NCI-H345 treated with DMSO at 0.1 percent for 48 hours (cell line): ENCODE data around the gene TGM4.
"Not testable (repeated sequence)": the region's sequence is repeated elsewhere in the genome, so short reads cannot be mapped to it uniquely, and the experiment has no call there.

ENCODE experiments used
- DNase-seq: peaks from one replicate; lab custom pipeline; 2025; ENCODE audit not compliant: unreplicated experiment; lab: John Stamatoyannopoulos, UW

The TGM4 gene

DNA sequence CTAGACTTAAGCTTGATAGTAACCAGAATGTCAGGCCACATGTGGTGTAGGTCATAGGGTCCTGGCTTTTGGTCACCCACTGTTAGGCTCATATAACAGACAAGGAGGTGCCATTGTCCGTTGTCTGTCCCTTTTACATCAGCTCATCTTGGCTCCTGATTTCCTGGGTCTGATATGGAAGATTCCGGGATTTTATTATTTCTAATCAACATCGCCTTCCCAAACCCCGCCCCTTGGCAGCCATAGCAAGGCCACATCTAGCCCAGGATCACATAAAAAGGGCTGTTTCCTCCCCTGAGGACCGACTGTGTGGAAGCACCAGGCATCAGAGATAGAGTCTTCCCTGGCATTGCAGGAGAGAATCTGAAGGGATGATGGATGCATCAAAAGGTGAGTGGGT lies at the start of gene TGM4:
Gene TGM4 (plus strand): TSS at position 301 of the 400 bp plus-strand sequence. CDS start 71 bp downstream, at position 372.
- DNase-seq, result no peak

- DNase-seq, result no peak
Observed at GRCh38 chr3:44825264-44825925, 49.0 kb upstream of the TGM4 start.

DNA sequence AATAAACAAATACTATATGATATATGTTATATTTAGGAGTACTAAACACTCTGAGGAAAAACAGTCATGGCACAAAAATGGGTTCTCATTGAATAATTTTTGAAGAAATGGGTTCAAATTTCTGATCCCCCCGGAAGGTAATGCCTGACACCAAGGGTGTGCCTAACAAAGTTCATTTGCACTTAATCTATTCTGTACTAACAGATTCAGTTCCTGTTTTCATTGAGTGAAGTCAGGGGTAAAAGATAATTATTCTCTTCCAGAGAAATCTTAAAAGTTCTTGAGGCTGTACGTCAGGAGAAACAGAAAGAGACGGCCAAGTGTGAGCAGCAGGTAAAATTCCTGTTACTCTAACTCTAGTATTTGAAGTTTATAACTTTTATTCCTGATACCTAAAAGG lies 47.2 kb upstream of the TGM4 start:
- no peak for DNase-seq

- no peak for DNase-seq
Observed at GRCh38 chr3:44831232-44831631, 43.2 kb upstream of the TGM4 start.

- DNase-seq, result no peak
Observed at GRCh38 chr3:44832032-44832431, 42.4 kb upstream of the TGM4 start.

GRCh38 chr3:44832965-44833364 lies 41.4 kb upstream of the TGM4 start:
- no peak for DNase-seq

DNA sequence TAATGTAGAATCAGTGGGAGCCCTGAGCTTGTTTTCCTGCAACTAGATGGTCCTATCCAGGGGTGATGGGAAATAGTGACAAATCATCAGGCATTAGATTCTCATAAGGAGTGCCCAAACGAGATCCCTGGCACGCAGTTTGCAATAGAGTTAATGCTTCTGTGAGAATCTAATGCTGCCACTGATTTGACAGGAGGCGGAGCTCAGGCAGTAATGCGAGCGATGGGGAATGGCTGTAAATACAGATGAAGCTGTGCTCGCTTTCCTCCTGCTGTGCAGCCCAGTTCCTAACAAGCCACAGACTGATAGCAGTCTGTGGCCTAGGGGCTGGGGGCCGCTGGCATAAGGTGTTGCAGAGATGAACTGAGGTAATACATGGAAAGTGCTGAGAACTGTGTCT lies 41.0 kb upstream of the TGM4 start:
- DNase-seq, result no peak

DNA sequence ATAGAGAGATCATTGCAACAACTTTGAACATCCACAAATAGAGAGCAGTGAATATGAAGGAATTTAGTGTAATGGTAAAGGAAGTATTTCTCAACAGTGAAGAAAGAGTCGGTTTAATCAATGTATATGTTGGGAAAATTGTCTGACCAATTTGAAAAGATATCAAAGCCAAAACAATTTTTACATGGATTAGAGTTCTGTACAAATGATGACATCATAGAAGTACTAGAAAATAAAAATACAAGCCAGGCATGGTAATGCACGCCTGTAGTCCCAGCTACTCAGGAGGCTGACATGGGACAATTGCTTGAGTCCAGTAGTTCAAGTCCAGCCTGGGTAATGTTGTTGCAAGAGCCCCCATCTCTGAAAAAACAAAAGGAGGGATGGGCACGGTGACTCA lies 38.7 kb upstream of the TGM4 start:
- DNase-seq, result no peak

DNA sequence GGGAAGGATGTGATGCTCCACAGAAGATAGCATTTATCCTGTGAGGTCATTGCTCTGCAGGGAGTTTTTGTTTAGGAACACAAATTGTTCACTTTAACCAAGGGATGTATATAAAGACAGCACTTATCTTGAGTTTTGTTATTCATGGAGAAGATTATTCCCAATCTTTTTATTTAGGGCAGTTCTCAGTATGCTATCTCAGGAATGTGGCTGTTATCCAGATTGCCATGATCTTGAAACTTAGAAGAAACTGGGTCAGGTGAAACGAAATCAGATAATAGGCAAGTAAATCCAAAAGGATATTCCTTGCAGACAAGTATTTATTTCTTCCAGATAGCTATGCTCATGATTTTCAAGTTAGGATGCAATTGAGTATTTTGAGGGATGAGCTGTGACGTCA lies 32.0 kb upstream of the TGM4 start:
- DNase-seq, result no peak

- DNase-seq, result no peak
Observed at GRCh38 chr3:44845528-44846520, 28.6 kb upstream of the TGM4 start.

GRCh38 chr3:44848634-44849033 lies 25.8 kb upstream of the TGM4 start:
- no peak for DNase-seq

GRCh38 chr3:44856663-44857062 lies 17.7 kb upstream of the TGM4 start:
- not testable (repeated sequence) for DNase-seq

DNA sequence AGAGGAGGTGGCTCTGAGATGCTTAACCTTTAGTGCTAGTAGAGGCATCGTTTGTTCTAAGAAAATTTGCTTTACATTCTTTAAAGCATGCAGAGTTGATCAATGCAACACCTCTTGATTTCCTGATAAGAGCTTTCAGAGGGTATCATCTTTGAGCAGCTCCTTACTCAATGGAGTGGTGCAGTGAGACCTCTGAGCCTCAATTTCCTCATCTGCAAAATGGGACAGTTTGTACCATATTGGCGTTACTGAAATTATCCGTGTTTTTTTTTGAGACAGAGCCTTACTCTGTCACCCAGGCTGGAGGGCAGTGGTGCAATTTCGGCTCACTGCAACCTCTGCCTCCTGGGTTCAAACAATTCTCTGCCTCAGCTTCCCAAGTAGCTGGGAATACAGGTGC lies 14.3 kb upstream of the TGM4 start:
- DNase-seq, result no peak

DNA sequence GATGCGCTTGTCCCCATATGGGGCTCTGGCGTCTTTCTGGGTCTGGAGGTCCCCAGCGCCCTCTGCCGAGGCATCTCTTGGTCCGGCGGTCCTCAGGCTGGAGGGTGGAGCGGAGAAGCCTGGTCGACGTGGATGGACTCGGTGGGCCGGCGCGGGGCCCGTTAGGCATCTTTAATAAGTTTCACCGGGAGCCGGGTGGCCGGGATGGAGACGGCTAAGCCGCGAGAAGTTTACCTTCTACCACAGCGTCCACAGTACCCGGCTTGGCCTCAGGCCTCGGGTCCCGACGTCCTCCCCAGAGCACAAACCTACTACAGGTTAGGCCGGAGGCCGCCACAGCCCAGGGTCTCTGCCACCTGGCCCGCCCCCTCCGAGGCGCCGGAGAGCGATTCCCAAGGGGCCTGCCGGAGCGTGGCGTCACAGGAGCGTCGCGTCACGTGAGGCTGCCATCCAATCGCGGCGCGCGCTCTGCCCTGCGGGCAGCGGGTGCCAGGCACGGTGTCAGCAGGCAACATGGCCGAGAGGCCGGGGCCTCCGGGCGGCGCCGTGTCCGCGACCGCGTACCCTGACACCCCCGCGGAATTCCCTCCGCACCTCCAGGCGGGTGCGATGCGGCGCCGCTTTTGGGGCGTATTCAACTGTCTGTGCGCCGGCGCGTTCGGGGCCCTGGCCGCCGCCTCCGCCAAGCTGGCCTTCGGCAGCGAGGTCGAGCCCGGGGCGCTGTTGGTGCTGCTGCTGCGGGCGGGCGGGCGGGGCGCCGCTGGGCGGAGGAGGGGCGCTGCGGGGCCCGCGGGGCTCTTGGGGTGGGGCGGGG lies 12.8 kb upstream of the TGM4 start, which contains the start of gene TMEM42:
Gene TMEM42 (plus strand): TSS at position 501 of the 814 bp plus-strand sequence. CDS start 13 bp downstream, at position 514.
- DNase-seq, result peak; percentile 74

DNA sequence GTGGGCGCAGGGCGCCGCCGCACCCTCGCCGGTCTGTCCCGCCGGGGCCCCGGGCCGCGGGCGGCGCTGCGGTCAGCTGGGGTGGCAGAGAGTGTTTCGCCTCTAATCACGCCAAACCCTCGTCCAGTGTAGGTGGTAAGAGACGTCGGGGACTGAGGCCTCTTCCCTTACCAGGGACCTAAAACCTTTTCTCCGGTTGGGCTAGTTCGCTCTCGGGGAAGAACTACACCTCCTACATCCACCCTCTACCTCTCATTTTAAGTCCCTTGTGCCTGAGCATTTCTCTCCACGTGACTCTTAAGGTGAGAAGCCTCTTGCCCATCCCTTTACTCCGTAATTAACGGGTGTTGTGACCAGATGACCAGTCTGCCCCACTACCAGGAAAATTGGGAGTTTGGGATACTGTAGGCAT lies 12.2 kb upstream of the TGM4 start:
- DNase-seq, result no peak

DNA sequence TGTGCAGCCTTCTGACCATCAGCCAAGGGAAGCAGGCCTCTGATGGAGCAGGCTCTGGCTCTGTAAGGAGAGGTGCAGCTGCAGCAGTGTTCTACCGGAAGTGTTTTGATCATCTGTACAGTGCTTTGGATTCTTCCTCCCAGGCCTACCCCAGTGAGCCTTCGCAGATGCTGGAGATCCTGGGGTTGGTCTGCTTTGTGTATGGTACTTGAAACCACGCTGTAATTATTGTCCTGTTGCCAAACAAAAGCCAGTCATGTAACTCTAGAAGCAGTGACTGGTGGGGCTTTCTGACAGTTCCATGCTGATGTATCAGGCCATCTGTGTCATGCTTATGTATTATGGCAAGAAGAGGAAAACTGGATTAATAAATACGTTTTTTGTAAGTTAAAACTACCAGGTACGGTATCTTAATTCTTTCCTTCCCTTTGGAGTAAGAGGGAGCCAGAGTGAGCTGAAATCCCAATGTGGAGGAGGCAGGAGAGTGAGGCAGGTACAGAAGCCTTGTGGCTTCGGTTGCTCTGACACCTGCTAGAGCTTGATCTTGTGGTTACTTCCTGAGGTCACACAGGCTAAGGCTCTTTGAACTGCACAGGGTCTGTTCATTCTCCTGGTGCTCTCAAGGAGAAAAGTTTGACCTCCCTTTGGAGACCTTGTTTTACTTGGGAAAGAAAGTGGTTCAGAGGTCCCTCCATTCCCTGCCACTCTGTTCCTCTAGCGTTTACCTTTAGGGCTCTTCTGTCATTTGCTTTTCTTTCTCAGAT lies 9.0 kb upstream of the TGM4 start:
- peak; percentile 75 for DNase-seq

- DNase-seq, result no peak
Observed at GRCh38 chr3:44867421-44868111, 6.8 kb upstream of the TGM4 start.

DNA sequence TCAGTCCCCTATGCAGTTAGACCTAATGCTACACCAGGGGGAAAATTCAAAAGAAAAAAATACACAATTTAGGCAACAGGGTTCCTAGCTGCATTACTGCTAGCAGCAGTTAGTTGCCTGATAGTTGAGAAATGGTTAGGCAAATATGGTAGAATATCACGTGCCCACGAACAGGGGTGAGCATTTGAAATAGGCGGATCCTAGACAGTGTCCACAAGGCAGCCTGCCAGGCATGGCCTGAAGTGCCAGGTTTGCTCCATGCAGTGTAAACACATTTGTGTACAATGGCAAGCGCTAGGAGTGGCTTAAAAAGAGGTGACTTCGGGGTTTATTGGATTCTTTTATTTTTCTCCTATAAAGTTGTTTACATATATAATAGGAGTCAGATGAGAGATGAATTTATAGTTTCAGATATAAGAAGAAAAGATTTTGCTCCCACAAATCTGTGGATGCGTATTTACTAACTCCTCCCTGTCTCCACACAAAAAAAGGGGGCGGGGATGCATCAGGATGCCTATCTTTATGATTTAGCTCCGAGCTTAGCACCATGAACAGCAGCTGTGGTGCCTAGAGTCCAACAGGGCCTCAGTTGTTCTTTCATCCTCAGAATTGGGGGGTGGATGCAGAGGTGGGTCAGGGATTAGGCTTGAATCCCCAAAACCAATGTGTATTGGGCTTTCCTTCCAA lies 3.9 kb upstream of the TGM4 start:
- no peak for DNase-seq

DNA sequence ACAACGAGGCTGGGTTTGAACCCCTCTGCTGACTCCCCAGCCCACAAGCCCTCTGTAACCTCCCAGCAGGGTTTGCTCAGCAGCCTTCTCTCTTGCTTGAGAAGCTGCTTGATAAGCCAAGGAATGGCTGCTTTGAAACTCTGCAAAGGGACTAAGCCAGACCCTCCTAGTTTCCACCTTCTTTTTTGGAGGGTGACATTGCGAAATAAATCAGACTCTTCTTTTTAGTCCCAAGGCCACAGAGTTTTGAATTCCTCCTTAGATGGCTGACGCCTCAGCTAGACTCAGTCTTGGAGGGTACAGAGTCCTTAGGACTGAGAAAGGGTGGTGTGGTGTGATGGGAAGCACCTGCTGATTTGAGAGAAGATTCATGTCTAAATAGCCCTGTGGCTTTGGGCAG lies 1.2 kb downstream of the TGM4 start:
- no peak for DNase-seq
